ENCODE measurements around the gene SH2D4B. TPM values are rescaled to one million over a fixed set of nuclear protein-coding genes. Genes with fewer than 3 reads are reported as not detected.

The SH2D4B gene
- total RNA-seq, 3 donors from 2014 or later, result 0.15 to 0.16 TPM; not detected in 1

DNA sequence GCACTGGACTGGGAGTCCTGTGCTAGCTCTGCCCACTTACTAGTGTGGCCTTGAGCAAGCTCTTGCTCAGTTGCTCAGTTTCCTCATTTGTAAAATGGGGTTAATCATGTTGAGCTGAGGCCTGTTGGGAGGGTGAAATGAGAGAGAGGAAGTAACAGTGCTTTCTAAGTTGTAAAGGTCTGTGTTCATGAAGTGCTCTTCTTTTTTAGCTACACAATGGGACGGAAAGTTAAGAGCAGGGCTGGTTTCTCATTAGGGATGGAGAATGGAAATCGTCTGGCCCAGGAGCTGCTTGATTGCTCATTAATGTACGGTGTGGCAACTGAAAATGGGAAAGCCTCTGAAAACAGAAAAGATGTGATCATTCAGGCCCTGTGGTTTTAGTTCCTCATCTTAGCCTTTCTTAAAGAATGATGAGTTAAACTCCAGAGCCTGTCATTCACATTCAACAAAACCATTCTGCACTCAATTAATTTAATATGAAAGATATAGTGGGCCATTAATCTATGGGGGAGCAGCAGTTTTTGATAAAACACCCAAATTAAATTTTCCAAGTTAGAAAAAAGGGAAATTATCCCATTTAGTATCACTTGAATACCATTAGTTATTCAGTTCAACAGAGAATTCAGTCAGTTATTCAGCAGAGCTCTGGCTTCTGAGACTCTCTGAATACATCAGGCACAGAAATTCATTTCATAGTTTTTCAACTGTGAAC lies 60.5 kb downstream of the SH2D4B start:
- H3K4me3 ChIP-seq, result no peak overlapping the region
- TF ChIP-seq POLR2A (IDR thresholded peaks at IDR 0.05) (no peak), CTCF (IDR thresholded peaks at IDR 0.05) (no peak), POLR2AphosphoS5 (IDR thresholded peaks at IDR 0.05) (no peak)
- H3K27ac ChIP-seq, result no peak overlapping the region
- no peaks in the 10 kb centered on the region for H3K4me1 ChIP-seq
- DNase-seq (ENCODE audit: low spot score in 2 of 2), result no peak
- H3K27me3 ChIP-seq, result no peaks in the 10 kb centered on the region
- intact Hi-C loops (cut with DNase I; ENCODE audit: low total_unique reads), result no loop called here
- no peaks in the 10 kb centered on the region for H3K36me3 ChIP-seq
- no peaks in the 10 kb centered on the region for H3K9me3 ChIP-seq

- no peak for TF ChIP-seq CTCF (IDR thresholded peaks at IDR 0.05)
- no peak for TF ChIP-seq POLR2AphosphoS5 (IDR thresholded peaks at IDR 0.05)
- no peak for TF ChIP-seq POLR2A (IDR thresholded peaks at IDR 0.05)
- no peak overlapping the region for H3K27ac ChIP-seq
- H3K27me3 ChIP-seq, result no peaks in the 10 kb centered on the region
- no peaks in the 10 kb centered on the region for H3K4me1 ChIP-seq
- no peak for DNase-seq (ENCODE audit: low spot score in 2 of 2)
- intact Hi-C loops (cut with DNase I; ENCODE audit: low total_unique reads), result no loop called here
- no peaks in the 10 kb centered on the region for H3K9me3 ChIP-seq
- no peak overlapping the region for H3K4me3 ChIP-seq
- no peaks in the 10 kb centered on the region for H3K36me3 ChIP-seq
Observed at GRCh38 chr10:80598951-80599350, 61.2 kb downstream of the SH2D4B start.

DNA sequence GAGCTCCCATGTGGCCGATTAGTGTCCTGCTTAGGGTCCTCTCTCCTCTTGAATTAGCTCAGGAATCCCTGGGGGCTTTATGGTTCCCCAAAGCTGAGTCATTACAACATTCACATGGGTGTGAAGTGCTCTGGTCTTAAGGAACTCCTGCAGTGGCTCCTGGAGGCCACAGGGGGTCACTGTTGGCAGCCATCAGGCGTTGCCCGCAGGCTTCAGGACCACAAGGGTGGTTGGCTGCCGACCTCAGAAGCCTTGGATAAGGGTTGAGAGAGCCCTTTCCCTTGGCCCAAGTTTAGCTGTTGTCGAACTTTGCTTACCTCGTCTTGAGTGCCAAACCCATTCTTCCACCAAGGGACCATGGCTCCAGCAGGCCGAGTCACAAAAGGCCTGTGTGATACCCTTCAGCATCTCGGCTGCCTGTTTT lies 61.7 kb downstream of the SH2D4B start:
- Histone ChIP-seq H3K9me3 (no peaks in the 10 kb centered on the region), H3K4me1 (no peaks in the 10 kb centered on the region), H3K4me3 (no peak overlapping the region), H3K36me3 (no peaks in the 10 kb centered on the region), H3K27me3 (no peaks in the 10 kb centered on the region), H3K27ac (no peak overlapping the region)
- no peak for TF ChIP-seq POLR2A (IDR thresholded peaks at IDR 0.05)
- TF ChIP-seq CTCF (IDR thresholded peaks at IDR 0.05), result no peak
- TF ChIP-seq POLR2AphosphoS5 (IDR thresholded peaks at IDR 0.05), result no peak
- no peak for DNase-seq (ENCODE audit: low spot score in 2 of 2)
- intact Hi-C loops (cut with DNase I; ENCODE audit: low total_unique reads), result no loop called here

DNA sequence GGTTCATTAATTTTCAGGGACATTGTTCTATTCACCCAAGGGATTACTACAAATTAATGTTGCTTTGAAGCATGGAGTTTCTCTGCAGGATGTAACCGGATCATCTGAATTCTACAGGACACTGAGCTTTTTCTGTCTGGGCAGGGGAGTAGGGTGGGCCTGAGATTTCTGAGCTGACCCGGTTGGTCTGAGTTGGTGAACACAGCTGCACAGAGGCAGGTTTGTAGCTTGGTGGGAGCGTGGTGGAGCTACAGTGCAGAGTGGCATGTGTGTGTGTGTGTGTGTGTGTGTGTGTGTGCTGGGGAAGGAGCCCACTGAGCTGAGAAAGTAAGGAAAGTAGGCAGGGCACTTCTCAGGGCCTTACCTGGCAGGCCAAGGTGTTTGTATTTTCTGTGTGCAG lies 62.6 kb downstream of the SH2D4B start:
- intact Hi-C loops (cut with DNase I; ENCODE audit: low total_unique reads), result no loop called here
- DNase-seq (ENCODE audit: low spot score in 2 of 2), result no peak
- H3K9me3 ChIP-seq, result no peaks in the 10 kb centered on the region
- no peak overlapping the region for H3K4me3 ChIP-seq
- H3K4me1 ChIP-seq, result no peaks in the 10 kb centered on the region
- H3K27ac ChIP-seq, result no peak overlapping the region
- H3K27me3 ChIP-seq, result no peaks in the 10 kb centered on the region
- no peak for TF ChIP-seq POLR2A (IDR thresholded peaks at IDR 0.05)
- no peak for TF ChIP-seq POLR2AphosphoS5 (IDR thresholded peaks at IDR 0.05)
- no peak for TF ChIP-seq CTCF (IDR thresholded peaks at IDR 0.05)
- H3K36me3 ChIP-seq, result no peaks in the 10 kb centered on the region

- Histone ChIP-seq H3K9me3 (no peaks in the 10 kb centered on the region), H3K27ac (no peak overlapping the region), H3K27me3 (no peaks in the 10 kb centered on the region), H3K4me1 (no peaks in the 10 kb centered on the region), H3K4me3 (no peak overlapping the region), H3K36me3 (no peaks in the 10 kb centered on the region)
- TF ChIP-seq CTCF (IDR thresholded peaks at IDR 0.05), result no peak
- TF ChIP-seq POLR2AphosphoS5 (IDR thresholded peaks at IDR 0.05), result no peak
- no peak for TF ChIP-seq POLR2A (IDR thresholded peaks at IDR 0.05)
- intact Hi-C loops (cut with DNase I; ENCODE audit: low total_unique reads), result no loop called here
- DNase-seq (ENCODE audit: low spot score in 2 of 2), result no peak
Observed at GRCh38 chr10:80602881-80603280, 65.2 kb downstream of the SH2D4B start.

Measured in breast epithelium (tissue), 4 donors.